KMS-11 (cell line): ENCODE measurements around the gene TGM6.
A peak's percentile ranks its signal among the peaks of the same experiment; 100 is the strongest.

Experiments
- H2AFZ ChIP-seq: fragments of 200-600 bp; sonication (generic); 2 replicates; pipeline ENCODE4 v1.6.1; 2016; ENCODE audit warnings: antibody characterized with exemption, mixed run types, low read depth
- H3K27ac ChIP-seq: fragments of 200-600 bp; sonication (generic); 2 replicates; pipeline ENCODE4 v1.6.1; 2016; ENCODE audit warnings: mild to moderate bottlenecking, mixed run types
- H3K27me3 ChIP-seq: fragments of 200-600 bp; sonication (generic); 2 replicates; pipeline ENCODE4 v1.6.1; 2017; ENCODE audit warnings: mild to moderate bottlenecking, low read depth, mixed run types, moderate library complexity; ENCODE audit not compliant: insufficient read depth
- H3K36me3 ChIP-seq: fragments of 200-600 bp; sonication (generic); 2 replicates; pipeline ENCODE4 v1.6.1; 2017; ENCODE audit warnings: mild to moderate bottlenecking, mixed run types; ENCODE audit not compliant: insufficient read depth
- H3K4me1 ChIP-seq: fragments of 200-600 bp; sonication (generic); 2 replicates; pipeline ENCODE4 v1.6.1; 2016; ENCODE audit warnings: mild to moderate bottlenecking, low read depth, mixed run types; ENCODE audit not compliant: poor library complexity, severe bottlenecking
- H3K4me2 ChIP-seq: fragments of 200-600 bp; sonication (generic); 2 replicates; pipeline ENCODE4 v1.7.0; 2016; ENCODE audit warnings: mild to moderate bottlenecking, mixed run types
- H3K4me3 ChIP-seq: fragments of 200-600 bp; sonication (generic); IDR thresholded peaks from 2 replicates; pipeline ENCODE4 v1.6.1; 2017; ENCODE audit warnings: low read depth, low read length, mixed read lengths; ENCODE audit not compliant: insufficient read depth
- H3K79me2 ChIP-seq: fragments of 200-600 bp; sonication (generic); 2 replicates; pipeline ENCODE4 v1.6.1; 2016; ENCODE audit warnings: low read depth, mixed run types; ENCODE audit not compliant: insufficient read depth
- H3K9ac ChIP-seq: fragments of 200-600 bp; sonication (generic); 2 replicates; pipeline ENCODE4 v1.6.1; 2016; ENCODE audit warnings: mild to moderate bottlenecking, mixed run types
- H4K20me1 ChIP-seq: fragments of 200-600 bp; sonication (generic); 2 replicates; pipeline ENCODE4 v1.6.1; 2016; ENCODE audit warnings: mild to moderate bottlenecking, mixed run types; ENCODE audit not compliant: insufficient read depth
- TF ChIP-seq, protein P1 (sequence below): fragments of 200-600 bp; sonication (generic); conservative IDR thresholded peaks from 2 replicates; pipeline ENCODE4 v1.6.1; 2017; ENCODE audit warnings: low read depth, mild to moderate bottlenecking, antibody characterized with exemption, low read length, moderate library complexity, mixed read lengths

TGM6 gene

DNA sequence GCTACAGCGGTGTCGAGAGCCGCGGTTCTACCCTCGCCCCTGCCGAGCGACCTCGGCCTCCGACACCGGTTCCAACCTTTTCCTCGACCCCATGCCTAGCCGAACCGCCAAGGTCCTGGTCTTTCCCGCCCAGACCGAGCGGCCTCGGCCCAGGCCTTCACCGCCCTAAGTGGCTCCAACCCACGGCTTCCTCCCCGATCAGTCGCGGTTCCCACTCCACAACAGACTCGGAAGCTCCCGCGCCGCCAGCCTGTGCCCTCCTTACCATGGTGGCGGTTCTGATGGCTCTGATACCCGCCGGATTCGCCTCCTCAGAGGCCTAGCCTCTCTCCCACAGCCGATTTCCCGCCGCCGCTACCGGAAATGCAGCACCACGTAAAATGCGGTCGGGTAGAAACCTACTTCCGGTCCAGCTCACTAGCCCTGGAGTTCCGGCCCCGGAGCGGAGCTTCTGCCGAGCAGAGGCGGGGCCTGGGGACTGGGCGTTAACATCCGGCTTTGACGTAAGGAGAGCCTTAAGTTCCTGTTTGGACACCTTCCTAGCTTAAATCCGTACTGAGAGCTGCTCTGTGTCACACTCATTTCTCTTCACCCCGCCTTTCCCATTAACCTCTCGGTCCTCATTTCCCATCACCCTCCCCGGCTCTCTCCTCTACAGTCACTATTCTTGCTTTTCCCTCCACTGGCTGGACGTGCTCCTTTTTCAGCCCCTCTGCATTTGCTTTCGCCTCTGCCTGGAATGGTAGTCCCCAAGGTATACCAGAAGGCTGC is 89.9 kb downstream of the TGM6 start, which contains the start of gene SNRPB:
SNRPB (minus strand) TSS at position 367 of the 771 bp plus-strand sequence; CDS start at position 268, 99 bp downstream.
- TF ChIP-seq, protein P1, sequence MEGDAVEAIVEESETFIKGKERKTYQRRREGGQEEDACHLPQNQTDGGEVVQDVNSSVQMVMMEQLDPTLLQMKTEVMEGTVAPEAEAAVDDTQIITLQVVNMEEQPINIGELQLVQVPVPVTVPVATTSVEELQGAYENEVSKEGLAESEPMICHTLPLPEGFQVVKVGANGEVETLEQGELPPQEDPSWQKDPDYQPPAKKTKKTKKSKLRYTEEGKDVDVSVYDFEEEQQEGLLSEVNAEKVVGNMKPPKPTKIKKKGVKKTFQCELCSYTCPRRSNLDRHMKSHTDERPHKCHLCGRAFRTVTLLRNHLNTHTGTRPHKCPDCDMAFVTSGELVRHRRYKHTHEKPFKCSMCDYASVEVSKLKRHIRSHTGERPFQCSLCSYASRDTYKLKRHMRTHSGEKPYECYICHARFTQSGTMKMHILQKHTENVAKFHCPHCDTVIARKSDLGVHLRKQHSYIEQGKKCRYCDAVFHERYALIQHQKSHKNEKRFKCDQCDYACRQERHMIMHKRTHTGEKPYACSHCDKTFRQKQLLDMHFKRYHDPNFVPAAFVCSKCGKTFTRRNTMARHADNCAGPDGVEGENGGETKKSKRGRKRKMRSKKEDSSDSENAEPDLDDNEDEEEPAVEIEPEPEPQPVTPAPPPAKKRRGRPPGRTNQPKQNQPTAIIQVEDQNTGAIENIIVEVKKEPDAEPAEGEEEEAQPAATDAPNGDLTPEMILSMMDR: no peak
- H3K4me2 ChIP-seq: peak within 1 kb of the TSS; percentile 94
- no peak within 1 kb of the TSS for H3K4me3 ChIP-seq
- no peaks in the 10 kb centered on the region; the same call in 1 of the 2 replicates for H3K36me3 ChIP-seq
- peak within 1 kb of the TSS; percentile 71 for H2AFZ ChIP-seq
- peaks cover 10% of the 10 kb centered on the region for H3K4me1 ChIP-seq
- peak within 1 kb of the TSS; percentile 94 for H3K27ac ChIP-seq
- H3K9ac ChIP-seq: peak within 1 kb of the TSS; percentile 98
- peaks cover 46% of the 10 kb centered on the region for H3K79me2 ChIP-seq
- H4K20me1 ChIP-seq: peaks cover 11% of the 10 kb centered on the region; the same call in 1 of the 2 replicates
- no peaks in the 10 kb centered on the region for H3K27me3 ChIP-seq

DNA sequence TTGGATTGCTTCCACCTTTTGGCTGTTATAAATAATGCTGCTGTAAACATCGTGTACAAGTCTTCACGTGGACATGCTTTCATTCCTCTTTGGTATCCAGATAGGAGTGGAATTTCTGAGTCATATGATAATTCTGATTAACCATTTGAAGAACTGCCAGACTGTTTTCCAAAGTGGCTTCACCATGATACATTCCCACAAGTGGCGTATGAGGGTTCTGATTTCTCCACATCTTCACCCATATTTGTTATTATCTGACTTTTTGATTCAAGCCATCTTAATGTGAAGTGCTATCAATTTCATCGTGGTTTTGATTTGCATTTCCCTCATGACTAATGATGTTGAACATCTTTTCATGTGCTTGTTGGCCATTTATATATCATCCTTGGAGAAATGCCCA is 92.8 kb downstream of the TGM6 start:
- Histone ChIP-seq H3K4me2 (no peak overlapping the region), H4K20me1 (0 out of 2 replicates have a peak, but pooled peaks cover 1% of the 10 kb centered on the region), H3K9ac (no peak overlapping the region), H2AFZ (no peak overlapping the region), H3K27ac (no peak overlapping the region), H3K27me3 (no peaks in the 10 kb centered on the region), H3K36me3 (no peaks in the 10 kb centered on the region), H3K4me3 (no peak overlapping the region), H3K79me2 (peaks cover 21% of the 10 kb centered on the region), H3K4me1 (peaks cover 7% of the 10 kb centered on the region)
- TF ChIP-seq, protein P1: no peak

DNA sequence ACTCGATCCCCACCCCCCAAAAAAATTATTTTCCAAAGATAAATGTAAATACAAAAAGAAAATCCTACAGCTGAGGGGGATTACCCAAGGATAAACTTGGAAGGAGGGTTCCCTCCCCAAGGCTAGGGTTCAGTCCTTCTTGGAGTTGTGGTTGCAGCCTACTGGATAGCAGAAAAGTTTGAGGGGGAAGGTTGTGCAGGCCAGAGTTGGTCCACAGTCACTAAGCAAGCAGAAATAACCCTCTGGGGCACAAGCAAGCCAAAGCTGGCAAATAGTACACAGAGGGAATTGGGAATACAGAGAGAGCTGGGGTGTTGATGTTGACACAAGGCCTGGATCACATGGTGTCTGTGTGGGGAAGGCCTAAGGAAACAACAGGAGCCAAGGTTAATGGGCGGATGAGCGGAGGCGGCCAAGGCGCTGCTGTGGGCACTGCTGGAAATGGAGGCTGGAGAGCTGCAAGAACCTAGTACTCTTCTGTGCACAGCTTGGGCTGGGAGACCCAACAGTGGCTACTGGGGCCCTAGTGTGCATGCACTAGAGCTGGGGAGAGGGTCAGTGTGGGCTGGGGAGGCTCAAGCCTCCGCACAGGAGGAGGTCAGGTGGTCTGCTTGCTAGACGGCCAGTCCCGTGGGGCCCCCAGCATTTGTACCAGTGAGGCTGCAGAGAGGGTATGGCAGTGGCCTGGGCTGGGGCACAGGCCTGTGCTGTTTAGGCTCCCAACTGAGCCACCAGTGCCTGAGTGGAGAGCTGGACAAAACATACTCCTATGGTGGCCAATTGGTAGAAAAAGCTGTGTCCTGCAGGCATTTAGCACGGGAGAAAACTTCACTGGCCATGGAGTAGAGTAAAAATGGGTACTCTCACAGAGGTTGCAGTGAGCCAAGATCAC is 95.4 kb downstream of the TGM6 start:
- H3K36me3 ChIP-seq: no peaks in the 10 kb centered on the region
- no peaks in the 10 kb centered on the region for H3K27me3 ChIP-seq
- H3K79me2 ChIP-seq: no peaks in the 10 kb centered on the region
- no peak overlapping the region for H3K4me2 ChIP-seq
- no peaks in the 10 kb centered on the region for H4K20me1 ChIP-seq
- H3K9ac ChIP-seq: no peak overlapping the region
- no peak overlapping the region for H3K27ac ChIP-seq
- H3K4me3 ChIP-seq: no peak overlapping the region
- TF ChIP-seq, protein P1: no peak
- no peak overlapping the region for H2AFZ ChIP-seq
- H3K4me1 ChIP-seq: no peaks in the 10 kb centered on the region

DNA sequence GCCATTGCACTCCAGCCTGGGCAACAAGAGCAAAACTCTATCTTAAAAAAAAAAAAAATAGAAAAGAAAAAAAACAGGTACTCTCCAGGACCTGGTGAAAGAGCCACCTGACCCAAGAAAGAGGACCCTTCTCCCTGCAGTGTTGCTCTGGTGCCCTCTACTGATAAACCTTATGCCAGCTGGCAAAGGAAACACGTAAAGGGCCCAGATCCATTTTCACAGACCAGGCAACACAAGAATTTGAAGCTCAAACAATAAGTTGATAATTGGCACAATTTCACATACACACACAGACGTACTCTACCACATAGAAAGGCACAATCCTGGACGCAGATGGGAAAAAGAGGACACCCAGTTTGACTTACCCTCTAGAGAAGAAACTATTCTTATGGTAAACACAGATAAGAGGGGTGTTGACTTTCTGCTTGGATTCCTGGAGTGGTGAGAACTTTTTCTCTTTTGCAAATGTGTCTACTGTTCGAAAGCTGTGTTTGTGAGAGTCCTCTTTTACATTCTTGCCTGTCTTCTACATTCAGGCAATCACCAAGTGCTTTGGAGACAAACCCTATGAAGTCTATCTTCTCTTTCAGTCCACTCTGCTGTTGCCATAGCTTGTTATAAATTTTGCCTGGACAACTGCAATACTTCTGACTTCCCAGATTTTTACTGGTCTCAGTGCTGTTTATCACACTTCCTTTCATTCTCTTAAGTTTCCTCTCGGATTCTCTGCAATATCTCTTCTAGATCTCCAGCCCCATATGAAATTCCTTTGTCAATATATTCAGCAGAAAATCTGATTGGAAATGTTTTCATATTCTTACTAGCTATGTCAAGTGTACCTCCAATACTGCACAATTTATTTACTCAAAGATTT is 96.3 kb downstream of the TGM6 start:
- no peaks in the 10 kb centered on the region for H3K79me2 ChIP-seq
- H3K36me3 ChIP-seq: no peaks in the 10 kb centered on the region
- no peak overlapping the region for H3K27ac ChIP-seq
- TF ChIP-seq, protein P1: no peak
- no peak overlapping the region for H3K4me3 ChIP-seq
- H3K9ac ChIP-seq: no peak overlapping the region
- H2AFZ ChIP-seq: no peak overlapping the region
- no peaks in the 10 kb centered on the region for H3K27me3 ChIP-seq
- no peak overlapping the region for H3K4me2 ChIP-seq
- H4K20me1 ChIP-seq: no peaks in the 10 kb centered on the region
- H3K4me1 ChIP-seq: no peaks in the 10 kb centered on the region
